ENCODE results near the gene MYO10. TPM values are rescaled to one million over a fixed set of nuclear protein-coding genes. Genes with fewer than 3 reads are reported as not detected.
"Not testable (repeated sequence)": the region's sequence is repeated elsewhere in the genome, so short reads cannot be mapped to it uniquely, and the experiment has no call there.

MYO10 gene
- 25.9 TPM for total RNA-seq

DNA sequence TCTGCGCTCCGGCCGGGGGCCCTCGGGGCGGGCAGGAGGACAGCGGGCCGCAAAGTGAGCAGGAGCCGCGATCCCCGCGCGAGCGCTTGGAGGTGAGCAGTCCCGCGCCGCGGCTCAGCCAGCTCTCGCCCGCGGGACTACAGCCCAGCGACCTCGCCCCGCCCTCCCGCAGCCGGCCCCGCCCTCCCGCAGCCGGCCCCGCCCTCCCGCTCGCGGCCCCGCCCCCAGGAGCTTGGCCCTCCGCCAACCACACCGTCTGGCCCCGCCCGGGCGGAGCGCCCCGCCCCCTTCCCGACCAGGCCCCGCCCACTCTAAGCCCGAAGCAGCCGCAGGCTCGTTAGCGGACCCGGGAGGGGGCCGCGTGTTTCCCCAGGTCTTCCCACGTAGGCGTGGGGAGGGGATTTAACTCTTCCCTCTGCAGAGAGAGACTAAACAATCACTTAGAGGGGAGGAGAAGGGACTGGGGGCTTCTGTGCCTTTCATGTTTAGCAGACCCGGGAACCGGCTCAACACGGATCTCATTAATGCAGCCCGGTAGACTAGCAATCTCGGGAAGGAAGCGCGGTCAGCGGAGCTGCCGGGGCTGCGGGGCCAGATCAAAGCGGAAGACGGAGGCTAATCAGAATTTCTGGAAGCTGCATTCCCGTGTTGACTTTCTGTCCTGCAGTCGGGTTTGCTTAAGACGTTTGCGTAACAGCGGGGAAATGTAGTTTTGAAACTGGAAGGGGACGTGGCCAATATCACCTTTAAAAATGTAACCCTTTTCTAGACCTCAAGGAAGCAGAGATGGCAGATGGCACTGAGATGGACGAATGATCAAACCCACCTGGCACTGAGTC lies at the start of gene MYO10:
TSS of gene MYO10 (minus strand) at position 139 of the 839 bp plus-strand sequence. CDS start 480 bp downstream, outside the sequence.
- peak; percentile 91 for ATAC-seq
- intact Hi-C loops (cut with DNase I), result loop anchor here (10.0 kb wide), 1 partner anchor 268 kb away; no protein-coding TSS in a partner anchor
- peak; percentile 93 for DNase-seq (ENCODE audit: low spot score)

DNA sequence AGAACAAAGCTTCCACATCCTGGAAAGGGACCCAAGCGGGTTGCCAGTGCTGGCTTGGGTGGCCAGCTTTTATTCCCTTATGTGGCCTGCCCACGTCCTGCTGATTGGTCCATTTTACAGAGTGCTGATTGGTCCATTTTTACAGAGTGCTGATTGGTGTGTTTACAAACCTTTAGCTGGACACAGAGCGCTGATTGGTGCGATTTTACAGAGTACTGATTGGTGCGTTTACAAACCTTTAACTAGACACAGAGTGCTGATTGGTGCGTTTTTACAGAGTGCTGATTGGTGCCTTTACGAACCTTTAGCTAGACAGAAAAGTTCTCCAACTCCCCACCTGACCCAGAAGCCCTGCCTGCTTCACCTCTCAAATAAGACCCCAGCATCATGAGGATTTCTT lies 49.2 kb upstream of the MYO10 start:
- DNase-seq (ENCODE audit: low spot score); ATAC-seq; intact Hi-C loops (cut with DNase I): not testable (repeated sequence)

DNA sequence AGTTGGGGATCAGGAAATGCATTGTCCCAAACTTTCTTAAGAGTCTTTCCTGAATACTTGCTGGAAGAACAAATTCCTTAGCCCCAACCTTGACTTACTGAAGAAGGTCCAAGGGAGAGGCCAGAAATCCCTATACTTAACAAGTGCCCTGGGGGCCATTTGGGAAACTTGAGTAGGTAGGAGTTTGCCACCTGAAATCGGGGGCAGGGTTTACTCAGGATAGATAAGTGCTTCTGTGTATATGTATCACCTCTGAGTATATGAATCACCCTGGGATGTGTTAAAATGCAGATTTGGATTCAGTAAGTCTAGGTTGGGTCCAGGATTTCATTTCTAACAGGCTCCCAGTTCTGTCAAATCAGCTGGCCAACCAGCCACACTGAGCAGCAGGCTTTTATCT lies 47.9 kb upstream of the MYO10 start:
- ATAC-seq, result peak; percentile 10
- no peak for DNase-seq (ENCODE audit: low spot score)
- intact Hi-C loops (cut with DNase I), result no loop called here

DNA sequence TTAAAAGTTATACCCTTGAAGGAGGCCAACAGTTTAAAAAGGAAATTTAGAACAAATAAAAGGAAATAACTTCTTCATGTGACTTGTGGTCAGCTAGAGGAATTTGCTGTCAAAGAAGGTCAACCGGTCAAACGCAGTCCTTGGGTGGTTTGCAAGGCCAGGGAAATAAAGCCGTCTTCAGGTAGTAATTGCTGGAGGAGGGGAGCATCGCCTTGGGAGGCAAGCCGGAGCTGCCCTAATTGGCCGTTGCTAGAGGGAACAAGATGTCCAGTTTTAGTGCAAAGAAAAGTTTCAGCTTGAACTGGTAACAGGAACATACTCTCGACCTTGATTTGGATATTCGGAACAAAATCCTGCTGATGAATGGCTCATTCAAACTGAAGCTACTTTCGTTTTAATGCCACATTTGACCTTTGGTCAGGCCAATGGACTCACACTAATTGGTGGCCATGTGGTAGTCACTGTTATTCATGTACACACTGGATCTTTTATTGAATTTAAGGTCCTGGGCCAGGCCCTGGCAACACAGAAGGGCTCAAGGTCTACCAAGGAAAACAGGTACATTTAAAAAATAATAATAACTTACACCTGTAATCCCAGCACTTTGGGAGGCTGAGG lies 47.0 kb upstream of the MYO10 start:
- ATAC-seq (peak; percentile 84), DNase-seq (ENCODE audit: low spot score) (no peak)
- intact Hi-C loops (cut with DNase I), result no loop called here

DNA sequence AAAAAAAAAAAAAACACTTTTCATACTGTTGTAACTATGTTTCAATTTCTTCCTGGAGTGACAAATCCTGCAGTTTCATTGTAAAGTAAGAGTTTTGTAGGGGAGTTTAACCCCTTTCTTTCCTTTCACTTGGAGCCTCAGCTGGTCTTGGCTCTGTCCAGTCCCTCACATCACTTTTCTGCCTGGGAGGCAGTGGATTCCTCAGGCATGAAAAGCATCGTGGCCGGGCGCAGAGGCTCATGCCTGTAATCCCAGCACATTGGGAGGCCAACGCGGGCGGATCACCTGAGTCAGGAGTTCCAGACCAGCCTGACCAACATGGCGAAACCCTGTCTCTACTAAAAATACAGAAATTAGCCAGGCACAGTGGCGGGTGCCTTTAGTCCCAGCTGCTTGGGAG lies 45.6 kb upstream of the MYO10 start:
- DNase-seq (ENCODE audit: low spot score) (no peak), ATAC-seq (no peak)
- intact Hi-C loops (cut with DNase I), result no loop called here

DNA sequence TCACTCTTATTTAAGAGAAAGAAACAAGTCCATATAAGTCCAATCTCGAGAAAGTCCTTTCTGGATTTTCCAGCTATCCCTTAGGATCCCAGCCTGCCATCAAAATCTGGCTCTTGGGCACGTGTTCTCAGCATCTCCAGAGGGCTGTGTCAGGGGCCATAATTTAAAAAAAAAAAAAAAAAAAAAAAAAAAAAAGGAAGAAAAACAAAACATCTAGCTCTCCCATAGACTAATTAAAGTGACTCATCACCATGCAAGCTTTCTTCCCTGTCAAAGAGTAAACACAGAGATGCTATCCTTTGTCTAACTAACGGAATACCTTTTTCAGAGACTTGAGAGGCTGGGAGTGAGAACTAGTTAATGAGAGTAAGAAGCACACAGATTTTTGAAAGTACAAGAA lies 44.9 kb upstream of the MYO10 start:
- DNase-seq (ENCODE audit: low spot score), result no peak
- intact Hi-C loops (cut with DNase I), result no loop called here
- ATAC-seq, result no peak

DNA sequence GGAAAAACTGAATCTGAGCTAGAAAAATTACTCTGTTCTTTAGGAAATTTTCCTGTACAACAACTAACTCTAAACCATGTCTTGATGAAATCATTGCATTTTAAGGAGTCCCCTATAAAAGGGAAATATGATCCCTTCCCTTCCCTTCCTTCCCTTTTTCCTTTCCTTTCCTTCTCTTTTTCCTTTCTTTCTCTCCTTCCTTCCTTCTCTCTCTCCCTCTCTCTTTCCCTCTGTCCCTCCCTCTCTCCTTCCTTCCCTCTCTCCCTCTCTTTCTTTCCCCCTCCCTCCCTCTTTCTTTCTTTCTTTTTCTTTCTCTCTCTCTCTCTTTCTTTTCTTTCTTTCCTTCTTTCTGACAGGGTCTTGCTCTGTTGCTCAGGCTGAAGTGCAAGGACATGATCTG lies 42.2 kb upstream of the MYO10 start:
- ATAC-seq, result no peak
- no peak for DNase-seq (ENCODE audit: low spot score)
- intact Hi-C loops (cut with DNase I), result no loop called here

DNA sequence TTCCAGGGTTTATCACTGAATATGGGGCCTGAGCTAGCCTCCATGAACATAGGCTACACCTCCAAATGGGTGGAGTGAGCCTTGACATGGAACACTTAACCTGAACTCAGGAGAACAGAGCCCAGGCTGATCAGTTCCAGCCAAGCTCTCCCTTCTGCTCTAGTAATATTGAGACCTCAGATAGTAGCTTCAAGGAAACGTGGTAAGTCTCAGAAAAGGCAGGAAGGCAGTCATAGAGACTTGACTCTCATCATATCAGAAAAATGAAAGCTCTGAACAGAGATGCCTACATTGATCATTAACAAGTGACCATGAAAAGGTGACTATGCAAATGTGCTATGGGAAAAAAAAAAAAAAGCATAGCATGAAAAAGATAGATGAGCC lies 40.5 kb upstream of the MYO10 start:
- DNase-seq (ENCODE audit: low spot score), result no peak
- no peak for ATAC-seq
- intact Hi-C loops (cut with DNase I), result no loop called here

DNA sequence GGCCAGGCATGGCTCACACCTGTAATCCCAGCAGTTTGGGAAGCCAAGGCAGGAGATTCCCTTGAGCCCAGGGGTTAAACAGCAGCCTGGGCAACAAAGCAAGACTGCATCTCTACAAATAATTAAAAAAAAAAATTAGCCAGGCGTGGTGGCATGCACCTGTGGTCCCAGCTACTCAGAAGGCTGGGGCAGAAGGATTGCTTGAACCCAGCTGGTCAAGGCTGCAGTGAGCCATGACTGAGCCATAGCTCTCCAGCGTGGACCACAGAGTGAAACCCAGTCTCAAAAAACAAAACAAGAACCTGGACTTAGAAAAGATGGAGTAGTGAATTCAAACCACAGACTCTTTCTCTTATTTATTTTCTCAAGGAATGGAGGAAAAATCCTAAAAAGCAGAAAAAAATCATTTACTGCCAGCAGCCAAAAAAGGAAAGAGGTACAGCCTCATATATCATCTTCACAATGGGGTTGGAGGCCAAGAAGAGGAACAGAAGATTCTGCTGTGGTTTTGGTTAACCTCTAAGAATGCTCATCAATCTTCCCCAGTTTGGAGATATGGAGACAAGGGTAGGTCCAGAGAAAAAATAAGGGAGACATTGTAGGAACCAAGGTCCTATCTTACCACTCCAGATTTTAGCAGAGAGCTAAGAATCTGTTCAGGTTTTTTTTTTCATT lies 40.0 kb upstream of the MYO10 start:
- no peak for DNase-seq (ENCODE audit: low spot score)
- intact Hi-C loops (cut with DNase I), result no loop called here
- ATAC-seq, result no peak

DNA sequence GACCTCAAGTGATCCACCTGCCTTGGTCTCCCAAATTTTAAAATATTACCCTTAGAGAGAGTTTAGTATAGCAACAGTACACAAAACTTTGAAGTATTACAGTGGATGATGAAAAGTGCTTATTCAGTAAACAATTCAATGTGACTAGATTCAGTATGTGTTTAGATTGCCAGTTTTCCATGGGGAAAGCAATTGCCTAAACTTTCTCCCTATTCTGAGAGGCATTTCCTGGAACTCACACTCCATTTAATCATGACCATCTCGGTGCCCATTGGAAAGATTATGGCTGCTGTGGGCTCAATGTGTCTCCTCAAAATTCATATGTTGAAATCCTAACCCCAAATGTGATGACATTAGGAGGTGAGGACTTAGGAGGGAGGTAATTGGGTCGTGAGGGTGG lies 38.9 kb upstream of the MYO10 start:
- intact Hi-C loops (cut with DNase I), result no loop called here
- DNase-seq (ENCODE audit: low spot score), result no peak
- no peak for ATAC-seq

DNA sequence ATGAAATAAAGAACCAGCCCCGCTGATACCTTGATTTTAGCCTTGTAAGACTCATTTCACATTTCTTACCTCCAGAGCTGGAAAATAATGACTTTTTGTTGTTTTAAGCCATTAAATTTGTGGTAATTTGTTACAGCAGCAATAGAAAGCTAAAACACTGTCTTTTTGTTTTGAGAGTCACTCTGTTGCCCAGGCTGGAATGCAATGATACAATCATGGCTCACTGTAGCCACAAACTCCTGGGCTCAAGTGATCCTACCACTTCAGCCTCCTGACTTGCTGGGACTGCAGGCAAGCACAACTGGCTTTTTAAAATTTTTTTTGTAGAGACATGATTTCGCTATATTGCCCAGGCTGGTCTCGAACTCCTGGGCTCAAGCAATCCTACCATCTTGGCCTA lies 34.7 kb upstream of the MYO10 start:
- intact Hi-C loops (cut with DNase I), result no loop called here
- ATAC-seq (no peak), DNase-seq (ENCODE audit: low spot score) (no peak)

DNA sequence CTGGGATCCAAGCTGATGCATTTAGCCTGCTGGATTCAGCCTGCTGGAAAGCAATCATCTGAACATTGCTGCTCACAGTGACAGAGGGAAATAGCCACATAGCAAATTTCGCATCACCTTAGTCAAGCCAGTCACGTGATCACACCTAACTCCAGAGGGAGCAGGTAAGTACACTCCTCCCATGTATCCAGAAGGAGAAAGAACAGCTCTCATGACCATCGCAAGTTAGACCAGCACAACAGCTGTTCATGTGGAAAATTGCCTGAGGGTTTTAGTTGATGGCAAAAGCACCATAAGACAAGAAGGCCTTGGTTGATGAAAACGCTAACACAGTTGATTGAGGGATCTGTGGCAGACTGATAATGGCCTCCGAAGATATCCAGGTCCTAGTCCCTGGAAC lies 34.2 kb upstream of the MYO10 start:
- intact Hi-C loops (cut with DNase I), result no loop called here
- no peak for DNase-seq (ENCODE audit: low spot score)
- ATAC-seq, result no peak

DNA sequence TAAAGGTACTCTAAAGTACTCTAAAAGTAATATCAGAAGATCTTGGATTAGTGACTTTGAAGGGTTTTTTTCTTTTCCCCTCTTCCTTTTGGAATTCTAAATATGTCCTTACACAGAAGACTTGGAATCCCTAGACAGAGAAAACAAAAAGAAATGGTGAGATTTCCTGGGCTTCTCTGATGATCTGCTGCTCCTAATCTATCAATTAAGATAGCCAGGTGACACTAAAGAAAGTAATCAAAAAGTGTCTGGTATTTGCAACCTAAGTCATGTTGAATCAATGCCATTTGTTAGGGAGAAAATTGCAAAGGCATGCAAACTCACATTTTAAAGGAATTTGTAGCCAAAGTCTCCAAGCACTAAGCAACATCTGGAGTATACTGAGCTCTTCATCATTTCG lies 29.5 kb upstream of the MYO10 start:
- ATAC-seq (no peak), DNase-seq (ENCODE audit: low spot score) (no peak)
- intact Hi-C loops (cut with DNase I), result no loop called here

DNA sequence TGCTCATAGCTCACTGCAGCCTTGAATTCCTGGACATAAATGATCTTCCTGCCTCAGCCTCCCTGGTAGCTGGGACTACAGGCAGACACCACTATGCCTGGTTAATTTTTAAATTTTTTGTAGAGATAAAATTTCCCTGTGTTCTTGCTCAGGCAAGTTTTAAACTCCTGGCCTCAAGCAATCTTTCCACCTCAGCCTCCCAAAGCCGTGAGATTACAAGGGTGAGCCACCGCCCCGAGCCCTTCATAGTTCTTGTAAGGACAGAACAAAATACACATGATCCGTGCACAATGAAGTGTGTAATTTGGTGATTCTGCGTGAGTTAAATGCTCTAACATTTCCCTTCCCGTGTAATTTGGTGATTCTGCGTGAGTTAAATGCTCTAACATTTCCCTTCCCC lies 27.7 kb upstream of the MYO10 start:
- intact Hi-C loops (cut with DNase I), result no loop called here

DNA sequence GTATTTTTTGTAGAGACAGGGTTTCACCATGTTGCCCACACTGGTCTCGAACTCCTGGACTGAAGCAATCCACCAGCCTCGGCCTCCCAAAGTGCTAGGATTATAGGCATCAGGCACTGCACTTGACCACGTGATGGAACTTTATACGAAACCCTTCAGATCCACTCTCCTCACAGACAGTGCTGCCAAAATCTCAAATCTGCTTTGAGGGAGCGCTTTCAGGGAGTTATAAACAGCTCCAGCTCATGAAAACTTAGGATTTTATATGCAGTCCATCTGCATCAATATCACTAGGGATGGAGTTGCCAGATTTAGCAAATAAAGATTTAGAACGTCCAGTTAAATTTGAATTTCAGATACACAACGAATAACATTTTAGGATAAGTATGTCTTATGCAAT lies 25.0 kb upstream of the MYO10 start:
- intact Hi-C loops (cut with DNase I), result no loop called here
- DNase-seq (ENCODE audit: low spot score), result no peak
- ATAC-seq, result no peak

More for the DNA sequence above, 27.7 kb upstream of the MYO10 start:
- no peak for DNase-seq (ENCODE audit: low spot score)
- ATAC-seq, result no peak

DNA sequence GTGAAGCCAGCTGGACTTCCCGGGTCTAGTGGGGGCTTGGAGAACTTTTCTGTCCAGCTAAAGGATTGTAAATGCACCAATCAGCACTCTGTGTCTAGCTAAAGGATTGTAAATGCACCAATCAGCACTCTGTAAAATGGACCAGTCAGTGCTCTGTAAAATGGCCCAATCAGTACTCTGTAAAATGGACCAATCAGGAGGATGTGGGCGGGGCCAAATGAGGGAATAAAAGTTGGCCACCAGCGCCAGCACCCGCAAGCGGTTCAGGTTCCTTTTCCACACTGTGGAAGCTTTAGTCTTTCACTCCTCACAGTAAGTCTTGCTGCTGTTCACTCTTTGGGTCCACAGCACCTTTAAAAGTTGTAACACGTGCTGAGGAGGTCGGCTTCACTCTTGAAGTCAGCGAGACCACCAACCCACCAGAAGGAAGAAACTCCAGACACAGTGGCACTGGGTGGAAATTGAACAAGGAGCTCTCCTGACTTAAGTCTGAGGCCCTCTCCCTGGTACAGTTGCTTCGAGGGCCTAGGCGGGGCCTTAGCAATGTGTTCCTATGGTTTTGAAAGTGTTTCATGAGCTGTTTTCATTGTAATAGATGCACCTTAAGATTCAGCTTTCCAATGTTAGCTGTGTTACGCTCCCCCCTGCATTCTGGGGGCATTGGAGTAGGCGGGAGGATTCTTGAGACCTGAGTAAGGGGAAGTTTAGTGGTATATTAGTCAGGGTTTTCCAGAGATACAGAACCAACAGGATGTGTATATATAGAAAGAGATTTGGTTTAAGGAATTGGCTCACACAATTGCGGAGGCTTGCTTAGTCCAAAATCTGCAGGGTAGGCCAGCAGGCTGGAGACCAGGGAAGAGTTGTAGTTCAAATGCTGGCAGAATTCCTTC lies 21.5 kb upstream of the MYO10 start:
- no peak for ATAC-seq
- no peak for DNase-seq (ENCODE audit: low spot score)
- intact Hi-C loops (cut with DNase I), result no loop called here

DNA sequence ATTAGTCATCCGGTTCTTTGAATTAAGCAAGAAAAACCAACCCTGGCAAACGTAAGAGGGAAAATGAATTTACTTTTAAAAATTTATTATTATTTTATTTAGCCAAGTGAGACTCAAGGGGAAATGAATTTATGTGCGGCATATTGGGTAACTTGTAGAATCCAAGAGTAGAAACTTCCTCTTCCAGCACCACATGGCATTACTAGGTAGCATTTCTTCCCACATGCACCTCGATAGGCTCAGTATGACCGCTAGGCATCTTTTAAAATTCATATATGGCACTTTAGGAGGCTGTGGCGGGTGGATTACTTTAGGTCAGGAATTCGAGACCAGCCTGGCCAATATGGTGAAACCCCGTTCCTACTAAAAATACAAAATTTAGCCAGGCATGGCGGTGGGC lies 17.6 kb upstream of the MYO10 start:
- intact Hi-C loops (cut with DNase I), result no loop called here
- no peak for ATAC-seq
- DNase-seq (ENCODE audit: low spot score), result no peak

DNA sequence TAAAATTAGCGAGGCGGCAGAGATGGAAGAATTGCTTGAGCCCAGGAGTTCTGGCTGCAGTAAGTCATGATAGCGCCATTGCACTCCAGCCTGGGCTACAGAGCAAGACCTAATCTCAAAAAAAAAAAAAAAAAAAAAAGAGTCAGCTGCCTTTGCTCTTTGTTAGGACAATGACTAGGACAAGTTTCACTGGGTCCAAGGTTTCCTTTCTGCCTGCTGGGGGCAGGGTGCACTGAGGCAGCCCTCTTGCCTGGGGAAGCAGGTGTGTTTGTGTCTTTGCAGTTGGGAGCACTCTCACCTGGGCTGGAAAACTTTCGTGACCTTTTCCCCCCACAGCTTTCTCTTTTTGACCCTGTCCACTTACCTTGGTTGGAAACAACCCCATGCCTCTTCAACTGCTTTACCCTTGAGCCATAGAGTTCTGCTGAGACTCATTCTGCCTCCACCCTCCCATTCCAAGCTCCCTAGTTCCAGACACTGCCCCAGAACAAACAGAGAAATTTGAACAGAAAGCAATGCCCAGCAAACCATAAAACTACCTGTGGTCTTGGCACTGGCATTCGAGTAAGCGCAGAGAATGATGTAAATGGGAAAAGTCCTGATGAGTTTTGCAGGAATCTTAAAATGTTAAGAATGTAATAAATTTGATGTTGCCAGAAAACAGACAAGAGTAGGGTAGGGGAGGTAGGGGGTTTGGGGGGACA lies 17.0 kb upstream of the MYO10 start:
- ATAC-seq, result no peak
- intact Hi-C loops (cut with DNase I), result no loop called here
- DNase-seq (ENCODE audit: low spot score), result no peak

DNA sequence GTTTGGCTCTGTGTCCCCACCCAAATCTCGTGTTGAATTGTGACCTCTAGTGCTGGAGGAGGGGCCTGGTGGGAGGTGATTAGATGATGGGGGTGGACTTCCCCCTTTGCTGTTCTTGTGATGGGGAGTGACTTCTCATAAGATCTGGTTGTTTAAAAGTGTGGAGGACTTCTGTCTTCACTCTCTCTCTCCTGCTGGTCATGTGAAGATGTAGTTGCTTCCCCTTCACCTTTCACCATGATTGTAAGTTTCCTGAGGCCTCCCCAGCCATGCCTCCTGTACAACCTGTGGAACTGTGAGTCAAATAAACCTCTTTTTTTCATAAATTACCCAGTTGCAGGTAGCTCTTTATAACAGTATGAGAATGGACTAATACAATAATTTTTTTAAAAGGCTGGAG lies 10.6 kb upstream of the MYO10 start:
- DNase-seq (ENCODE audit: low spot score) (no peak), ATAC-seq (no peak)
- intact Hi-C loops (cut with DNase I), result no loop called here
